Panc1 (cell line): Measurements from ENCODE around the gene PIGU. TPM values are rescaled to one million over a fixed set of nuclear protein-coding genes. Genes with fewer than 3 reads are reported as not detected.

ENCODE experiments used
- ATAC-seq: fragments of 200-7000 bp; cut with Tn5 transposase; 2 replicates; pipeline ENCODE4 v1.9.1; 2020; ENCODE audit warnings: mild to moderate bottlenecking, moderate library complexity
- BruUV-seq: library from RNA; stranded (reverse); fragments of 400-500 nt; replicated peaks from 2 replicates; lab custom pipeline; 2021; lab: Mats Ljungman, UMichigan
- CTCF ChIA-PET: fragments of 300-600 bp; sonication (Branson Sonifier 250); formaldehyde crosslinking; loops from one replicate; lab custom pipeline; 2022; ENCODE audit warnings: antibody characterized with exemption; lab: Charles Lee
- POLR2A ChIA-PET: fragments of 300-600 bp; sonication (Branson Sonifier 250); formaldehyde crosslinking; loops from one replicate; lab custom pipeline; 2022; ENCODE audit warnings: antibody characterized with exemption; lab: Charles Lee
- DNase-seq: peaks from one replicate; pipeline ENCODE4 v3.0.0-alpha.2; 2010; ENCODE audit warnings: low read depth, low spot score
- H3K27ac ChIP-seq: 2 replicates; pipeline ENCODE4 v1.5.1; 2011; ENCODE audit warnings: mild to moderate bottlenecking, low read length, inconsistent platforms
- H3K27me3 ChIP-seq: fragments of 200-500 bp; sonication (Bioruptor generic); 2 replicates; pipeline ENCODE4 v1.6.0; 2014; ENCODE audit warnings: low read length, inconsistent platforms; ENCODE audit not compliant: control insufficient read depth, insufficient read depth
- H3K36me3 ChIP-seq: fragments of 200-500 bp; sonication (Bioruptor generic); 2 replicates; pipeline ENCODE4 v1.5.1; 2014; ENCODE audit warnings: inconsistent platforms, mild to moderate bottlenecking, low read length, moderate library complexity; ENCODE audit not compliant: control insufficient read depth, insufficient read depth
- H3K4me1 ChIP-seq: 2 replicates; pipeline ENCODE4 v1.5.1; 2011; ENCODE audit warnings: inconsistent platforms, mild to moderate bottlenecking, low read length, moderate library complexity; ENCODE audit not compliant: control insufficient read depth, insufficient read depth
- H3K4me3 ChIP-seq, 2 experiments: 2 replicates each; pipeline ENCODE4 v1.5.1; 2011 to 2012; ENCODE audit warnings: low read depth in 2 of 2, low read length in 2 of 2, mild to moderate bottlenecking in 2 of 2, inconsistent platforms in 1 of 2, moderate library complexity in 1 of 2
- H3K9me3 ChIP-seq: fragments of 200-500 bp; sonication (Bioruptor generic); 2 replicates; pipeline ENCODE4 v1.5.1; 2014; ENCODE audit warnings: low read depth, mild to moderate bottlenecking, inconsistent platforms, low read length, moderate library complexity; ENCODE audit not compliant: control insufficient read depth, insufficient read depth
- CTCF ChIP-seq: fragments of 450-650 bp; IDR thresholded peaks from 2 replicates; pipeline ENCODE4 v1.5.1; 2017; ENCODE audit warnings: mild to moderate bottlenecking
- POLR2AphosphoS5 ChIP-seq: IDR thresholded peaks from 2 replicates; pipeline ENCODE4 v1.6.1; 2012; ENCODE audit warnings: mild to moderate bottlenecking, low read depth, low read length, moderate library complexity
- REST ChIP-seq, 2 experiments: IDR thresholded peaks; 2 replicates each; pipeline ENCODE4 v1.6.1; 2011 to 2012; ENCODE audit warnings: low read depth in 2 of 2, control low read depth in 1 of 2, low read length in 1 of 2, mild to moderate bottlenecking in 1 of 2, moderate library complexity in 1 of 2; ENCODE audit not compliant: insufficient read depth in 1 of 2
- SIN3A ChIP-seq: IDR thresholded peaks from 2 replicates; pipeline ENCODE4 v1.6.1; 2012; ENCODE audit warnings: low read depth, mild to moderate bottlenecking, low read length, moderate library complexity, borderline replicate concordance; ENCODE audit not compliant: insufficient read depth
- TCF7L2 ChIP-seq: IDR thresholded peaks from 2 replicates; pipeline ENCODE4 v1.6.1; 2011; ENCODE audit warnings: mild to moderate bottlenecking, low read depth, low read length, inconsistent platforms
- in situ Hi-C: cut with HindIII; loops from 2 replicates; pipeline ENCODE4 v1.10.0; 2016; ENCODE audit warnings: low sequenced_read_pairs, low pct_unique_long_range_greater_than_20kb
- intact Hi-C: fragments of 100-400 bp; cut with micrococcal nuclease; formaldehyde crosslinking; loops from one replicate; pipeline ENCODE4 v1.10.0; 2022; ENCODE audit not compliant: unreplicated experiment
- total RNA-seq: library from RNA; stranded (reverse); gene quantifications from one replicate; pipeline ENCODE4 v1.2.1, GENCODE V29; 2021; ENCODE audit not compliant: unreplicated experiment

PIGU gene
- total RNA-seq, 1 experiment from 2014 or later, result 22.9 TPM

DNA sequence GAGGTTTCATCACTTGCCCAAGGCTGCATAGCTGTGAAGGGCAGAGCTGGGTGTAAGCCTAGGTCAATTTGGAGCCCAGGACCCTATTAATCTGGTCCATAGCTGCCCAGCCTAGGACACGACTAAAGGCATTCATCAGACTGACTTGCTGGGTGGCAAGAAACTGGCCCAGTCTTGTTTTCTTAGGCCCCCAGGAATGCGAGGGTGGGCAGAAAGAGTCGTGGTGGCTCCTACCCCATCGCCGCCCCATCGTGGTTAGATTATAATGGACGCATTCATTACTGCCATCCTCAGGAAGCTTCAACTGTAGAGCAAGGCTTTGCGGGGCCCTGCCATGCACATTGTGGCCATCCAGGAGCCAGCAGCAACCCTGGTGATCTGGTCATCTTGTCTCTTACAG, 144.6 kb downstream of the PIGU start:
- no peak for TF ChIP-seq TCF7L2
- no peak for TF ChIP-seq CTCF
- no peak for TF ChIP-seq POLR2AphosphoS5
- no peak for TF ChIP-seq REST (IDR thresholded peaks at IDR 0.05; ENCODE audit: insufficient read depth in 1 of 2, low read depth in 2 of 2, low read length in 1 of 2)
- TF ChIP-seq SIN3A, result no peak
- H3K4me3 ChIP-seq, result no peak overlapping the region
- ChIA-PET CTCF (no interaction called here), POLR2A (no interaction called here)
- in situ Hi-C loops (no loop called here), intact Hi-C loops (no loop called here)
- no peaks in the 10 kb centered on the region for H3K9me3 ChIP-seq
- ATAC-seq (no peak), DNase-seq (no peak)
- no peaks in the 10 kb centered on the region for H3K27me3 ChIP-seq
- no TSS peak for BruUV-seq
- H3K4me1 ChIP-seq, result peaks cover 2% of the 10 kb centered on the region; the same call in 1 of the 2 replicates
- H3K27ac ChIP-seq, result no peak overlapping the region
- peaks cover 15% of the 10 kb centered on the region; the same call in 1 of the 2 replicates for H3K36me3 ChIP-seq

DNA sequence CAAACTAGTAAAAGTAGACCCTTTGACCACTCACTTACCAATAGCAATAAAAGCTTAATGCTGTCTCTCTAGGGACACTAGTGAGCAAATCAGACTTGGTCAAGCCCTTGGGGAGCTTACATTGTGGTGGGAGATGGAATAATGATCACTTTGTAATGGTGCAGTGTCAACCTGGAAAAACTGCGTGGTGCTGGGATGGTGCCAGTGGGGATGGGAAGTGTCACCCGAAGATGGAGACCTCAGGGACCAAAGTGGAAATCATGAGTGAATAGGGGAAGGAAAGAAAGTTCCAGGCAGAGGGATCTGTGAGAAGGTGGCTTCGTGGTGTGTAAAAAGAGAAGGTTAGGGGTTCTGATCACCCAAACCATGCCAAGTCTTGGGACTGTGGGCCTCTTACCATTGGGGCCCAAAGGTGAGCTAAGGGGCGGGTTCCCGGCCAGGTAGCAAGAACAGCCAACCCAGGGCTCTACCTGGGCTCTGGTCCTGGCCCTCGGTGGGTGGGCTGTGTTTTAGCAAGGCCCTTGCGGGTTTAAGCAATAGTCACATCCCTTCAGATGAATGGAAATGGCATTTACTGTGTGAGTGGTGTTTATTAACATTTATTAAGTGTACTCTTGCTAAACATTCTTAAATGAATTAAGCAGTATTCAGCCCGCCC, 145.2 kb downstream of the PIGU start:
- intact Hi-C loops (no loop called here), in situ Hi-C loops (no loop called here)
- peaks cover 16% of the 10 kb centered on the region; the same call in 1 of the 2 replicates for H3K36me3 ChIP-seq
- ATAC-seq, result no peak
- H3K27me3 ChIP-seq, result no peaks in the 10 kb centered on the region
- ChIA-PET CTCF (interaction anchor here (0.6 kb wide), 1 partner anchor 371 kb away, joined by 3 read pairs; no protein-coding TSS in a partner anchor), POLR2A (no interaction called here)
- DNase-seq, result no peak
- H3K9me3 ChIP-seq, result no peaks in the 10 kb centered on the region
- H3K4me3 ChIP-seq, result no peak overlapping the region
- no TSS peak for BruUV-seq
- H3K4me1 ChIP-seq, result peaks cover 8% of the 10 kb centered on the region
- TF ChIP-seq REST (IDR thresholded peaks at IDR 0.05; ENCODE audit: insufficient read depth in 1 of 2, low read depth in 2 of 2, low read length in 1 of 2) (no peak), CTCF (no peak), SIN3A (no peak), TCF7L2 (no peak), POLR2AphosphoS5 (no peak)
- H3K27ac ChIP-seq, result no peak overlapping the region
